NB4 (cell line): ENCODE data around the gene CCR8.
A peak's percentile ranks its signal among the peaks of the same experiment; 100 is the strongest.
"Not testable (repeated sequence)": the region's sequence is repeated elsewhere in the genome, so short reads cannot be mapped to it uniquely, and the experiment has no call there.

Source experiments
- DNase-seq: peaks from one replicate; pipeline ENCODE4 v3.0.0; 2010; ENCODE audit warnings: low read depth
- H3K4me3 ChIP-seq: one replicate; pipeline ENCODE4 v1.5.1; 2011; ENCODE audit warnings: mild to moderate bottlenecking, low read depth, low read length, moderate library complexity
- MYC ChIP-seq: IDR thresholded peaks from 2 replicates; pipeline ENCODE4 v1.6.1; 2011; ENCODE audit warnings: low read depth, low read length
- POLR2A ChIP-seq: IDR thresholded peaks from 2 replicates; pipeline ENCODE4 v1.6.1; 2011; ENCODE audit warnings: mild to moderate bottlenecking; ENCODE audit not compliant: insufficient read length; ENCODE audit errors: extremely low read depth
- TF ChIP-seq, protein P1 (sequence below): IDR thresholded peaks from one replicate; pipeline ENCODE4 v1.5.1; 2012; ENCODE audit warnings: low read depth, low read length
- TF ChIP-seq, protein P2 (sequence below): IDR thresholded peaks from 2 replicates; pipeline ENCODE4 v1.6.1; 2011; ENCODE audit warnings: low read depth, low read length

CCR8 gene

DNA sequence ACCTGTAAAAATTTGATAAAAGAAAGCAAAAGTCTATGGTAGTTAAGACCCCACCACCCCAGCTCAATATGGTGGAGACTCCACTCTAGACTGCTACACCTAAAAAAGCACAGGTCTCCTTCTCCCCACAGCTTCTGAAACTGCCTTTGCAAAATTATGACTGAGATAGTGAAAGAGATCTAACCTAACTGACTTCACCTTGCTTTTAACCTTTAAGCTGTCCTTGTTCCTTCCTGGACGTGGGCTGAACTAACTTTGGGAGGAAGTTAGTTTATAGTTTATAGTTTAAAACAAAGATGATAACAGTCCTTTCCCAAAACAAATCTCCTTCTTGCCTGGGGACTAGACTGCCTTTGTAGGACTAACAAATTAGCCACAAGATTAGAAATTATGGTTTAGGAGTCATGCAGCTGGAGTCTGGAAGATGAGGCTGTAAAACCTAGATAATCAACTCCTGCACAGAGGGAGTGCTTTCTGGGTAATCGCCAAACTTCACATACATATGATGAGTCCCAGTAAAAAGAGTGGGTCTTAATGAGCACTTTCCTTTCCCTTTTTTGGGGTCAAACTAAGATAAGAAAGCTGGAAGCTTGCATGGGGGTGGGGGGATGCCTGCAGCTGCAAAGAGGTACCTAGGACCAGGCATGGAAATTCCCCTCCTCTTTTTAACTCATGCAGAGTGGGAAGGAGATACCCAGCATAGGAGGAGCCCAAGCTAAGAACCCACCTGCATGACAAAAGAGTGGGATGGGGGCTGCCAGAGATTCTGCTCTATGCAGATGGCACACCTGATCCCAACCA lies 17.5 kb downstream of the CCR8 start:
- H3K4me3 ChIP-seq, result no peak overlapping the region
- TF ChIP-seq, protein P1, sequence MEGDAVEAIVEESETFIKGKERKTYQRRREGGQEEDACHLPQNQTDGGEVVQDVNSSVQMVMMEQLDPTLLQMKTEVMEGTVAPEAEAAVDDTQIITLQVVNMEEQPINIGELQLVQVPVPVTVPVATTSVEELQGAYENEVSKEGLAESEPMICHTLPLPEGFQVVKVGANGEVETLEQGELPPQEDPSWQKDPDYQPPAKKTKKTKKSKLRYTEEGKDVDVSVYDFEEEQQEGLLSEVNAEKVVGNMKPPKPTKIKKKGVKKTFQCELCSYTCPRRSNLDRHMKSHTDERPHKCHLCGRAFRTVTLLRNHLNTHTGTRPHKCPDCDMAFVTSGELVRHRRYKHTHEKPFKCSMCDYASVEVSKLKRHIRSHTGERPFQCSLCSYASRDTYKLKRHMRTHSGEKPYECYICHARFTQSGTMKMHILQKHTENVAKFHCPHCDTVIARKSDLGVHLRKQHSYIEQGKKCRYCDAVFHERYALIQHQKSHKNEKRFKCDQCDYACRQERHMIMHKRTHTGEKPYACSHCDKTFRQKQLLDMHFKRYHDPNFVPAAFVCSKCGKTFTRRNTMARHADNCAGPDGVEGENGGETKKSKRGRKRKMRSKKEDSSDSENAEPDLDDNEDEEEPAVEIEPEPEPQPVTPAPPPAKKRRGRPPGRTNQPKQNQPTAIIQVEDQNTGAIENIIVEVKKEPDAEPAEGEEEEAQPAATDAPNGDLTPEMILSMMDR, result no peak
- TF ChIP-seq, protein P2, sequence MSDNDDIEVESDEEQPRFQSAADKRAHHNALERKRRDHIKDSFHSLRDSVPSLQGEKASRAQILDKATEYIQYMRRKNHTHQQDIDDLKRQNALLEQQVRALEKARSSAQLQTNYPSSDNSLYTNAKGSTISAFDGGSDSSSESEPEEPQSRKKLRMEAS, result no peak
- no peak for DNase-seq

DNA sequence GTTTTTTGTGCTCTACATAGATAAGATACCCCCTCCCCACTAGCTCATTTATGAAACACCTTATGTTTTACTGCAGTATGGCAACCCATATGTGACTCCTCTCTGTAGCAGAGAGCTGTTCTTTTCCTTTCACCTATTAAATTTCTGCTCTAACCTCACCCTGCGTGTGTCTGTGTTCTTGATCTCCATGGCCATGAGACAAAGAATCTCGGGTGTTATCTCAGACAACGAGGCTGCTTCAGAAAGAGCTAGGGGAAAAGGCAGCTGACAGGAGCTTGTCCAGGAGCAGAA lies 18.0 kb downstream of the CCR8 start:
- no peak for TF ChIP-seq MYC
- TF ChIP-seq, protein P2, result no peak
- TF ChIP-seq, protein P1, result no peak
- no peak for TF ChIP-seq POLR2A

DNA sequence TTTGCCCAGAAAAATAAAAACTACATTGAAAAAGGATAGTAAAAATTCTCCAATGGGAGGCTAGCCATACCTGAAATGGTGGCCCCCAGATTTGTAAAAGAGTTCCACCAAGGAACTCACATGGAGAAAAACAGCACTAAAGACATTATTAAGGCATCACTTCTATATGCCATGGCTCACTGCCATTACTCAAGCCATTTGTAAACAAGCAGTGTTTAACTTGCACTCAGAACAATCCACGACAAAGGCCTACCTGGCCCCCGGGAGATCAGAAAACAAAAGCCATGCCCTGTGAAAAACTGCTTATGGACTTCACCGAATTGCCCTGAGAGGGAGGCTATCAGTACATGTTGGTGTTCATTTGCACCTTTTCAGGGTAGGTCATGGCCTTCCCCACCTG lies 19.6 kb downstream of the CCR8 start:
- H3K4me3 ChIP-seq, result no peak overlapping the region
- no peak for TF ChIP-seq MYC
- no peak for TF ChIP-seq POLR2A
- TF ChIP-seq, protein P2, result no peak
- TF ChIP-seq, protein P1, result no peak
- no peak for DNase-seq

More for the DNA sequence above, 18.0 kb downstream of the CCR8 start:
- DNase-seq, result no peak
- H3K4me3 ChIP-seq, result no peak overlapping the region

GRCh38 chr3:39350714-39351113 lies 21.2 kb downstream of the CCR8 start:
- no peak overlapping the region for H3K4me3 ChIP-seq
- TF ChIP-seq, protein P2, result no peak
- TF ChIP-seq POLR2A, result no peak
- TF ChIP-seq, protein P1, result no peak
- no peak for TF ChIP-seq MYC
- peak; percentile 54 for DNase-seq

DNA sequence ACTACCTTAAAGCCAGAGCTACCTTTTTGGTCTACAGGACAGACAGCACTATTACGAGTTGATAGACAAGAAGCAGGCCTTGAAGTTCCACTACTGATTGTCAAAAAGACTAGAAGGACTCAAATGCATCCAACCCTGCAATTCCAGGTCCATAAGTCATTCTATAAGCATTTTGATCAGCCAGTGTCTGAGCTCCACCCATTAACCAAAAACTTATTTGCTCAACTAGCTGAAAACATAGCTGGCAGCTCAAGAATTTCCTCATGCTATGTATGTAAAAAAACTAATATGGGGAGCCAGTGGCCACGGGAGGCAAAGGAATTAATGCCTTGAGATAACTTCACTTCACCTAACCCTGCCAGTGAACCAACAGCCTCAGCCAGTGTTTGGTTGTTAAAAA lies 21.6 kb downstream of the CCR8 start:
- not testable (repeated sequence) for DNase-seq, H3K4me3 ChIP-seq

DNA sequence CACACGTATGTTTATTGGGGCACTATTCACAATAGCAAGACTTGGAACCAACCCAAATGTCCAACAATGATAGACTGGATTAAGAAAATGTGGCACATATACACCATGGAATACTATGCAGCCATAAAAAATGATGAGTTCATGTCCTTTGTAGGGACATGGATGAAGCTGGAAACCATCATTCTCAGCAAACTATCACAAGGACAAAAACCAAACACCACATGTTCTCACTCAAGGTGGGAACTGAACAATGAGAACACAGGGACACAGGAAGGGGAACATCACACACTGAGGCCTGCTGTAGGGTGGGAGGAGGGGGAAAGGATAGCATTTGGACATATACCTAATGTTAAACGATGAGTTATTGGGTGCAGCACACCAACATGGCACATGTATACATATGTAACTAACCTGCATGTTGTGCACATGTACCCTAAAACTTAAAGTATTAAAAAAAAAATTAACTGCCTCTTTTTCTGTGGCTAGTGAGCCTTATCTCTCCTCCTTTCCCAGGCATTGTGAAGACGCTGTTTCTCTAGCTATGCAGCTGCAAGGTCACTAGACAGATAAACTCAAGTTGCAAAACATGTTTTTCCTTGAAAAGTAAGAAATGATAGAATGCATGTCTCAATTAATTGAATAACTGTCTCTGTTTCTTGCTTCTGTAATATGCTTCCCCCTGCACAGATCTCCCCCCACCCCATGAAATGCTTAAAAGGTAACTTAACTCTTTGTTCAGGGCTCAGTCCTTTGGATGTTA lies 23.8 kb downstream of the CCR8 start:
- H3K4me3 ChIP-seq, DNase-seq: not testable (repeated sequence)

DNA sequence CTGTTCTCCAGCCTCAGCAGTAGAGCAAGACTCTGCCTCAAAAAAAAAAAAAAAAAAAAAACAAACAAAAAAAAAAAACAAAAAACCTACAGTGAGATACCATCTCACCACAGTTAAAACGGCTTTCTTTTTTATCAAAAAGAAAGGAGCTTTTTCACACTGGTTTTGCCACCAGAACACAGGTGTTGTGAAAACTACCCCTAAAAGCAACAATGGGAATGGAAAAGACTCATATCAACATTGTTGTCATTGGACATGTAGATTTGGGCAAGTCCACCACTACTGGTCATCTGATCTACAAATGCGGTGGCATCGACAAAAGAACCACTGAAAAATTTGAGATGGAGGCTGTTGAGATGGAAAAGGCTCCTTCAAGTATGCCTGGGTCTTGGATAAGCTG lies 28.8 kb downstream of the CCR8 start:
- no peak for DNase-seq
- TF ChIP-seq POLR2A, result no peak
- TF ChIP-seq, protein P1, result no peak
- TF ChIP-seq, protein P2, result no peak
- TF ChIP-seq MYC, result no peak
- H3K4me3 ChIP-seq, result no peak overlapping the region
